ENCODE results near the gene PRRT4.

Gene PRRT4

DNA sequence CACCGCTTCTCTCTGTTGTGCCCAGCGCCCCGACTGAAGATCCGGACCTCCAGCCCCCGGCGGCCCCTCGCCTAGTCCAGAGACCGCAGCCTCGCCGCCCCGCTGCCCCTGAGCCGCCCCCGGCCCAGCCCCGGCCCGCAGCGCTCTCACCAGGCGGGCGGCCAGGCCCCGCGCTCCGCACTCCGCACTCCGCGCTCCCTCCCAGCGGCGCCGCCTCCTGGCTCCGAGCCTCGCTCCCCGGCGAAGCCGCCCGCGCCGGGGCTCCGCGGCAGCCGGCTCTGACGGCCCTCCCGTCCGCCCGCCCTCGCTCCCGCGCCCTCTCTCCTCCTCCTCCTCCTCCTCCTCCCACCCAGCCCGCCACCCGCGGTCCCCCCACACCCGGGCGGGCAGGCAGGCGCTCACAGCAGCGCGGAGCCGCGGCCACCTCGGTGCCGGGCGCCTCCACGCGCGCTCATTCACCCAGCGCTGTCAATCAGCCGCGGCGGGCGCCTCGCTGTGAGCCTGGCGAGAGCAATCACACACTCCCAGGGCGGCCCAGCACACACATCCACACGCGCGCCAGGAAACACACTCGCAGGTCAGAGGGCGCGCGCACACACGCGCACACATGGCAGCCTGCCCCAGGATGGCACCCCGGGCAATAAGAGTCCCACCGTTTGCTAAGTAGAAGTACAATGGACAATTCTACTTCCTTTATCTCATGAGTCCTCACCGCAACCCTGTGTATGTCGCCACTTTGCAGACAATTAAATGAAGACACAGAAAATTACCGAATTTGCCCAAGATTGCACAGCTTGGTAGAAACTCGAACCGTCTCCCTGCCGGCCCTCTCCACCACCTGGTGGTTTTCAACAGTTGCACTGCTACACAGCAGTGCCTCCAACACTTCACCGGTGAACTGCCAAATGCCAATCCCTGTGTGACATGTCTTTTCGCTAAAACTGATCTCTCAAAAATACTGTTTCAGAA, at the start of gene PRRT4:
Gene PRRT4 (minus strand): TSS at position 280 of the 969 bp plus-strand sequence.
- DNase-seq, result peak; percentile 52

DNA sequence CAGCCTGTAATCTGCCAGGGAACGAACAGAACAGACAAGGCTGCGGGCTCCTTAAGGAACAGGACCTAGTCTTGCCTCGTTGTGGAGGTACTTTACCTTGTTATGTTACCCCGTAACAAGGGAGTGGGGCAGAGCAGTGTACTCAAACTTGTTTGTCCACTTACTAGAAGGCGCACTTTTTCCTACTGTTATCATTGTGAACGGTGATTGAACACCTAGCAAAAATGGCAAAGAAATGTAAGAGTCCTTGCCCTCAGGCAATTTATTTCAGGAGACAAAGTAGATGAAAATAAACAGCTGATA, 48.9 kb upstream of the PRRT4 start:
- no peak for DNase-seq

DNA sequence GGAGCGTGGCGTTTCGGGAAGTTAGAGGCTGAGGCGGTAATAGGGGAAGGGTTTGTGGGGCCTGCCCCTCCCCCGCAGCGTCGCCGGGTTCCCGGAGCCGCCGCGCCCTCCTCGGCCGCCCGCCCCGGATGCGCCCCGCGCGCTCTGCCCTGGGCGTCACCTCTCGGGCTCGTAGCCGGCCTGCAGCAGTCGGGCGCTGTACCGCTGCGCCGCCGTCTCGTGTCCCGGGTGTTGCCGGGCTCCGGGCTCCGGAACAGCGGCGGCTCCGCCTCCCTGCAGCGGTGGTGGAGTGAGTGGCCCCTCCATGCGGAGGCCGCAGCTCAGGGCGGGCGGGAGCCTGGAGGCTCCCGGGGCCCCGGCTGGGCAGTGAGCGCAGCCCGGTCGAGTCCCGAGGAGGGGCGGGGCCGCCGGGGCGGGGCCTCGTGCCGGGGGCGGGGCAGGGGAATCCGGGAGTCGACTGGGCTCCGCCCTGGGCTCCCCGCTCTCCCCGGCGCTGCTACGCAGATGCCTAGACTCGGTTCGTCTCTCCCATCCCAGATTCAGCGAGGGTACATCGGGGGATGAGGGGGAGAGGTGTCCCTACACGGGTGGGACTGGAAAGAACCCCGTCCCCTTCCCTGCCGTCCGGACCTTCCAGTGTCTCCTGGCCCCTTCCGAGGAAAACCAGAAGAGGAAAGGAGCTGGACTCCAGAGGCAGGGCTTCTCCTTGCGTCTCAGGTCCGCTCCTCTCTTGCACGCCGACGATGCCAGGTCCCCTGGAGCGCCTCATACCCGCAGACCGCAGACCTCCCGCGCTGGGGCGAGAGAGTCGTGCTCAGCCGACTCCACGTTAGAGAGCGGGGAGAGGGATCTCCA, 48.3 kb upstream of the PRRT4 start, which contains the start of gene IMPDH1:
Gene IMPDH1 (minus strand): TSS at position 387 of the 855 bp plus-strand sequence. CDS start 81 bp downstream, at position 306.
- DNase-seq, result peak; percentile 87

GRCh38 chr7:128408709-128409595, 47.5 kb upstream of the PRRT4 start:
- no peak for DNase-seq

DNA sequence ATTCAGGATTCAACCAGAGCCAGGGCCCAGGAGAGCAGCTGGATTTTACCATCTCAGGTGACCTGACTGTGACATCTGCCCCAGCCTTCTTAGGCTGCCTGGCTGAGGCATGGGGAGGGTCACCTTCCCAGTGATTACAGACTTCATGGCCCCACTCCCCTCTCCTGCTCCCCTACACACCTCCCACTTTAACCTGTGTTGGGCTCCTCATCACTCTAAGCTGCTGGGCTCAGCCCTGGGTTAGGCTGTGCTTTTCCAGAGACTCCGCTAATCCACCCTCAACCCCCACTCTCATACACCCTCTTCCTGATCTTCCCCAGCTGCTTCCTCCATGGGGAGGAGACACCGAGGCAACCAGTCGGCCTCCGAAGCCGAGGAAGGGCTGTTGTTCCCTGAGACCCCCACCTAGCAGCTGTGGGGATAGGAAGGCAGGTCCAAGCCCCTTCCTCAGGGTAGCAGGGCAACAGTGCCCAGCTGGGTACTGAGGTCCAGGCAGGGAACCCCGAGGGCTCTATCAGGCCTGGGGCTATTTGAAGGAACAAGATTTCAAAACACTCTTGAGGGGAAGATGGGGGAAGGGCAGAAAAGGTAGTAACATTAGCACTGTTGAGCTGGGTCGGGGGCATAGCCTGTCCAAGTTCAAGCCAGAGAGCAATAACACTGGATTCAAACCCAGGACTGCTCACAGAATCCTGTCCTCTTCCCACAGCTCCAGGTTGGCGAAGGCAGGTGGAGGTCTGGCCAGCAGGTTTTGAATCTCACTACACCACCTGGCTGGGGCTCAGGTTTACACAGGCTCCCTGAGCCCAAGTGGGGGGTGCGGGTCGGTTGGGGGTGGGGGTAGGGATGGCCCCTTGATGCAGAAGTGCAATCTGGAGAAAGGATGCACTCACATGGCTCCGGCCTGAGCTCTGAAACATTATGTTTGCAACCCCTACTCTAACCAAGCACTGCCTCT, 46.5 kb upstream of the PRRT4 start:
- no peak for DNase-seq

DNA sequence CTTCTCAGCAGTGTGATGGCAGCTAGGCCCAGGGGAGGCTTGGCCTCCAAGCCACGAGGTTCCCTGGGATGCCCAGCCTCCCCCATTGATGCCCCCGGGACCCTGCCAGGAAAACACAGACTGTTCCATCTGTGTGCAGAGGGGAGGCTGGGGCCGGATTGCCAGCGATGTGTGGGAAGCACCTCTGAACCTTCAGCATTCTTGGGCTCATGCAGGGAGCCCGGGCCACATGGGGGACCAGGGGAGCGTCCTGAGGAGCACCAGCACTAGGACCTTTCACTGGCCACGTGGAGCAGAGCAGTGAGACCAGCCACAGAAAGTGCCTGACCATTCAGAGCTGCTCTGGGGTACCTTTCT, 45.7 kb upstream of the PRRT4 start:
- DNase-seq, result no peak

GRCh38 chr7:128406314-128407232, 45.1 kb upstream of the PRRT4 start:
- no peak for DNase-seq

DNA sequence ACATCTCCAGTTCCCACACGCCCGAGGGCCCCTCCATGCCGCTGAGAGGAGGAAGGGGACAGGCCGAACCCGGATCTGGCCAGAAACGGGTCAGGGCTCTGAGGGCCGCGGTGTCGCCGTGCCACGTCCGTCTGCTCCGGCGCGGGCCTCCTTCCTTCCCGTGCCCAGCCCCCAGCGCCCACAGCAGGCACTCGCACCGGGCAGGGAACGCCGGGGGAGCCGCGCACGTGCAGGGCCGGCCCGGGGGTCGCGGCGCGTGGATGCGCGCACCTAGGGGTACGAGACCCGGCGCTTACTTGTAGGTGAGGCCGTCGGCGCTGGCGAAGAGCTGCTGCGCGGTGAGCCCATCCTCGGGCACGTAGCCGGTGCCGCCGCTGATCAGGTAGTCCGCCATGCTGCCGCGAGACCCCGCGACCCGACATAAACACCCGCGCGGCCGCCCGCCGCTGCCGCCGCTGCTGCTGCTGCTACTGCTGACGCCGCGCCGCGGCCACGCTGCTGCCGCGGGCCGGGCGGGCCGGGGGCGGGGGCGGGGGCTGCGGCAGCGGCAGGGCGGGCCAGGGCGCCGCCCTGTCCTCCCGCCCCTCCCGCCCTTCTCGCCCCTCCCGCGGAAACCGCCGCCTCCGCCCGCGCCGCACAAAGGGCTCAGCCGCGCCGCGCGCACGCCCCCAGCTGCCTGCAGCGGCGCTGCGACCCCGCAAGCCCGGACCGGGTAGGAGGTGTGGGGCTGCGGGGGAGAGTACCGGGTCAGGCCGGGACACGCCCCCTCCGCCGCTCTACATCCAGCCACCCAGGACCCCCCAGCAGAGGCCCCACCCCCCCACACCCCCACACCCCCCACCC, 44.2 kb upstream of the PRRT4 start:
- DNase-seq, result peak; percentile 70

GRCh38 chr7:128404886-128405470, 43.5 kb upstream of the PRRT4 start:
- no peak for DNase-seq

GRCh38 chr7:128404143-128404681, 42.7 kb upstream of the PRRT4 start:
- DNase-seq, result no peak

DNA sequence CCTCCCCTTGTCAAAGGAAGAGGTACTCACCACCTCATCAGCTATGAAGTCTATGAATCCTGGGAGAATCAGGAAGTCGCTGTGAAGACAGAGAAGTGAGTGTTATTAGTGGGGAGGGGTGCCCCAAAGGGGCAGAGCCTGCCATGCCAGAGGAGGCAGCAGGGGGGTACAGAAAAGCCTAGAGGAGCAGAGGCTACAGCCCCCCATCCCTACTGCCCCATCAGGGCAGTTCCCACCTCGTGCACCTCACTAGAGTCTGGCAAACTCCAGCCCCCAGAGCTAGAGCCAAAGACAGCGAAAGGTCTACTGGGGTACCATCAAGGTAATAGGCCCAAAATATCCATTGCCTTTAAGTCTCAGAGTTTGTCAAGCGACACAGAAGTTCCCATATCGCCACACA, 42.2 kb upstream of the PRRT4 start:
- no peak for DNase-seq

- no peak for DNase-seq
Observed at GRCh38 chr7:128402356-128402755, 40.9 kb upstream of the PRRT4 start.

GRCh38 chr7:128400566-128400965, 39.1 kb upstream of the PRRT4 start:
- no peak for DNase-seq

- DNase-seq, result no peak
Observed at GRCh38 chr7:128399991-128400390, 38.5 kb upstream of the PRRT4 start.

GRCh38 chr7:128398841-128399135, 37.3 kb upstream of the PRRT4 start:
- DNase-seq, result no peak

DNA sequence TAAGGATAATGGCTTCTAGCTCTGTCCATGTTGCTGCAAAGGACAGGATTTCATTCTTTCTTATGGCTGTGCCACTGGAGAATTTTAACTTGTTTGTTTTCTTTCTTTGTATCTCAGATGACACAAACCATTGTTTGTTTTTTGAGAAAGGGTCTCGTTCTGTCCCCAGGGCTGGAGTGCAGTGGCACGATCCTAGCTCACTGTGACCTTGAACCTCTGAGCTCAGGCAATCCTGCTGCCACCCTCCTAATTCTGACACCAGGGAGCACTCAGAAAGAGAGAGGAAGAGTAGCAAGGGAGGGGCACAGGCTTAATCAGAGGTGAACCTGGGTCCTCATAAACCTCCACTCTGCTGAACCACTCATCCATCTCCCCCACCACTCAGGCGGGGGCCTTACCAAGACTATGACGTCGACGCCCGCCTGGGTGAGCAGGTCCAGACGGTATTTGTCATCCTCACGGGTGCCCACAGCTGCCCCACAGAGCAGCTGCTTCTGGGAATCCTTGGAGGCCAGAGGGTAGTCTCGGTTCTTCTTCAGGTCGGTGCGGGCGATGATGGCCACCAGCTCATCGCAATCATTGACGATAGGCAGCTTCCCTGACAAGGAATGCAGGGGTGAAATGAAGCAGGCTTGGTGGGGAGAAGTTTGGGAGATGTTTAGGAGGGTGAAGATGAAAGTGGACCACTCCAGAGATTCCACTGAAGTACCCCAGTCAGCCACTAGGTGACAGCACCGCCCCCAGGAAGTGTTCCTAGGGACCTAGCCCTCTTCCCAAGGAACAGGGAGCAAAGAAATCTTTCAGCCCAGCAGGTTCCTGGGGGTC, 36.7 kb upstream of the PRRT4 start:
- DNase-seq, result peak; percentile 48

DNA sequence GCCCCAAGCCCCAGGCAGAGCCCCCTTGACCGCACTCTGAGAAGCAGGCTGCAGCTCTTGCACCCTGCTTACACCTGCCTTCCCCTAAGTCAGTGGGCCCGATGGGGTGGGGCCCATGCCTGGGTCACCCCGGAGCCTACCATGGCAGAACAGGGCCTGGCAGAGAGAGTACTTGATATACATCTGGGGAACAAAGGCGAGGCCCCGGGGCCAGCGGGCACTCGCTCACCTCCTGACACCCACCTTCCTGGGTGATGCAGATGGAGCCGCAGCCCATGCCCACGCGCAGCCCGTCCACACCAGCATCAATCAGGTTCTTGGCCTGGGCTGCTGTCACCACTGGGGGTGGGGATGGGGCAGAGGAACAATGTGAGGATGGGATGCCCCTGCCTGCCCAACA, 34.9 kb upstream of the PRRT4 start:
- no peak for DNase-seq

GRCh38 chr7:128395748-128396147, 34.3 kb upstream of the PRRT4 start:
- no peak for DNase-seq

All from activated CD8-positive, alpha-beta memory T cell treated with anti-CD3 and anti-CD28 coated beads, Interleukin-2, amount 50 U/mL, for 4 hours (primary cell).